ENCODE data around the gene OR8I2.

- TF ChIP-seq POLR2A (IDR thresholded peaks at IDR 0.05; ENCODE audit: extremely low read depth, insufficient read length), result no peak
- TF ChIP-seq, protein P1, sequence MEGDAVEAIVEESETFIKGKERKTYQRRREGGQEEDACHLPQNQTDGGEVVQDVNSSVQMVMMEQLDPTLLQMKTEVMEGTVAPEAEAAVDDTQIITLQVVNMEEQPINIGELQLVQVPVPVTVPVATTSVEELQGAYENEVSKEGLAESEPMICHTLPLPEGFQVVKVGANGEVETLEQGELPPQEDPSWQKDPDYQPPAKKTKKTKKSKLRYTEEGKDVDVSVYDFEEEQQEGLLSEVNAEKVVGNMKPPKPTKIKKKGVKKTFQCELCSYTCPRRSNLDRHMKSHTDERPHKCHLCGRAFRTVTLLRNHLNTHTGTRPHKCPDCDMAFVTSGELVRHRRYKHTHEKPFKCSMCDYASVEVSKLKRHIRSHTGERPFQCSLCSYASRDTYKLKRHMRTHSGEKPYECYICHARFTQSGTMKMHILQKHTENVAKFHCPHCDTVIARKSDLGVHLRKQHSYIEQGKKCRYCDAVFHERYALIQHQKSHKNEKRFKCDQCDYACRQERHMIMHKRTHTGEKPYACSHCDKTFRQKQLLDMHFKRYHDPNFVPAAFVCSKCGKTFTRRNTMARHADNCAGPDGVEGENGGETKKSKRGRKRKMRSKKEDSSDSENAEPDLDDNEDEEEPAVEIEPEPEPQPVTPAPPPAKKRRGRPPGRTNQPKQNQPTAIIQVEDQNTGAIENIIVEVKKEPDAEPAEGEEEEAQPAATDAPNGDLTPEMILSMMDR (IDR thresholded peaks at IDR 0.05; ENCODE audit: low read depth, low read length), result no peak
- TF ChIP-seq, protein P2, sequence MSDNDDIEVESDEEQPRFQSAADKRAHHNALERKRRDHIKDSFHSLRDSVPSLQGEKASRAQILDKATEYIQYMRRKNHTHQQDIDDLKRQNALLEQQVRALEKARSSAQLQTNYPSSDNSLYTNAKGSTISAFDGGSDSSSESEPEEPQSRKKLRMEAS (IDR thresholded peaks at IDR 0.05; ENCODE audit: low read depth, low read length), result no peak
Observed at GRCh38 chr11:56048480-56048879, 44.6 kb upstream of the OR8I2 start.
